Fibroblast of skin of abdomen (primary cell): ENCODE measurements around the gene FMN2.

Experiments
- DNase-seq: peaks from one replicate; pipeline ENCODE4 v3.0.0-alpha.2; 2013

FMN2 gene

DNA sequence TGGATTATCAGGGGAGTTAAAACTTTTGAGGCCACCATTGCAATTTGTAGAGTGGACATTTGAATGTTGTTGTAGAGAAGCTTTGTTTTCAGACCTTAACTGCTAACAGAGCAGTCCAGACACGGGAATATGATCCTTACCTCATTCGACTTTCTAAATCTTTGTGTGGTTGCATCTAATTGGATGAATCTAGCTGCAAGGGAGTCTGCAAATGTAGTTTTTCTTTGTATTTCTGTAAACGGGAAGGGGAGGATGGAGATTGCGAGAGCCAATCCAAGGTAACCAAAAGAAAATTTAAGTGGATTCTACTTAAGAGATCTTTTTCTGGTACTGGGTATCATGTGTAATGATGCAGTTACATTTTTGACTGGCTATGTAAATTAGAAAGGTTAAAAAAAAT is 110.2 kb downstream of the FMN2 start:
- no peak for DNase-seq

DNA sequence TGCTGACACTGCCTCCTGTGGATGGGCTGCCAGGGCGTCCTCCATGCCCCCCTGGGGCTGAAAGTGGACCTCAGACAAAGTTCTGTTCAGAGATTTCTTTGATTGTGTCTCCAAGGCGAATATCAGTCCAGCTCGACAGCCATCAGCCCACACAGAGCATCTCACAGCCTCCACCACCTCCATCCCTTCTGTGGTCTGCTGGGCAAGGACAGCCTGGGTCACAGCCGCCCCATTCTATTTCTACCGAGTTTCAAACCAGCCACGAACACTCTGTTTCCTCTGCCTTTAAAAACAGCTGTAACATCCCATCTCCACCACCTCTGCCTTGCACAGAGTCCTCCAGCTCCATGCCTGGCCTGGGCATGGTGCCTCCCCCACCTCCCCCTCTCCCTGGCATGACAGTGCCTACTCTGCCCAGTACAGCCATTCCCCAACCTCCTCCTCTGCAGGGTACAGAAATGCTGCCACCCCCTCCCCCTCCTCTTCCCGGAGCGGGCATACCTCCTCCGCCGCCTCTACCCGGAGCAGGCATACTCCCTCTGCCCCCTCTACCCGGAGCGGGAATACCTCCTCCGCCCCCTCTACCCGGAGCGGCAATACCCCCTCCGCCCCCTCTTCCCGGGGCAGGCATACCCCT is 115.5 kb downstream of the FMN2 start:
- no peak for DNase-seq

DNA sequence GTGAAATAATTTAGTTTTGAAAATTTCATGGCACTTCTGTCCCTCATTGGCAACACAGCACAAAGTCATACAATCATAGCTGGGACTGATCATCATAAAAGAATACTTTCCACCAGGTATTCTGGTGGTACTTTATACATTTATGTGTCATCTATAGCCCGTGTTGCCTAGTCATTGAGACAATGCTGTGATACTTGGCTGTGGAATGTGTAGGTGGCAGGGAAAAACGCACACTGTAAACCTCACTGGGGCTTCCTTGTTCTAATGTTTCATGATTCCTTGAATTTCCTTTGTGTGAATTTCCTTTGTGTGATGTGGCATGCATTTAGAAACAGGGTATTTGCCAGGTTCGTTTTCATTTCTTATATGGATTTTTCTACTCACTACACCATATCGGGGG is 118.3 kb downstream of the FMN2 start:
- DNase-seq = peak; percentile 42

DNA sequence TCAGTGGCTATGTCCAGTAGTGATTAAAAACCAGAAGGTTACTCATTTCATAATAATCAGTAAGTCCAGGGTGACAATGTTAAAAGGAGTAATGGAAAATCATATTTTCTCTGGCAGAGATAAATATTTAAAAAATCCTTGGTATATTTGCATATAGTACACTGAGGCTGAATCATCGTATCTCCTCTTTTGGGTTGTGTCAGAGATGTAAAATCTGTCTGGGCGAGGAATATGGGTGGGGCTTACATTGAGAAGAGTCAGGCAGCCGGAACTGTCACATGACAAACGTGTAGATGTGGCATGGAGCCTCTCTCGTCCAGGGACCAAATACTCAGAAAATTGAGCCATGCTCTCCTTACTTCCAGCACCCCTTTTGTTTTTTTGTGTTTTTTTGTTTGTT is 120.9 kb downstream of the FMN2 start:
- no peak for DNase-seq

DNA sequence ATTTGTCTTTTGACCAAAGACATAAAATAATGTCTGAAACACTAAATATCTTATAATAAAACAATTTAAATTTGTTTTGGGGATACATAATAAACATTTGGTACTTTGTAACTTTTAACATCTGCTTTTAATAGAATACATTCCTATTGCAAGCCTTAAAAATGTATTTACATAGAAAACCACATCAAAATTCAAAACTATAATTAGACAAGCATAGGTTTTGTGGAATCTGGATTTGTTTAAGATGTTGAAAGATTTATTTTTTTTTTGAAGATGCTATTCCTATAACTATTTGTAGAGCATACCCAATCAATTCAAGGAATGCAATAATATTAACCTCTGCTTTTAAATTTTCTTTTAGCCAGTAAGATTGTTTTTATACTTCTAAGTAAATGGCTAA is 125.7 kb downstream of the FMN2 start:
- peak; percentile 78 for DNase-seq

DNA sequence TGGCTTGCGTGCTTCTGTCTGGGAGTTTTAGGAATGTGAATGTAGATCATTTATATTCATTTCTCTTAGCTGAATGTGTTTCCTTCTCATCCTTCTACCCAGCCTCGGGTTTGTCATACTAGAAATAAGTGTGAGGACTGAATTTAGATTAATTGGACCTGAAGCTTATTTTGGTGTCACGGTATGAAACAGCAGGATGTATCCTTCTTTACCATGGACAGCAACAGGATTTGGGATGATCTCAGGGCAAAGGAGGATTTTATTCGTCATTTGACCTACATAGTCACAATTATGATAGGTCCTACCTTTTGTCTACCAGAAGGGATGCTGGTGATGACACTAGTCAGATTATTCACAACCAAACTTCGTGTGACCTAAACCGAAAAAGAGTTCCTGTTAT is 127.4 kb downstream of the FMN2 start:
- no peak for DNase-seq

DNA sequence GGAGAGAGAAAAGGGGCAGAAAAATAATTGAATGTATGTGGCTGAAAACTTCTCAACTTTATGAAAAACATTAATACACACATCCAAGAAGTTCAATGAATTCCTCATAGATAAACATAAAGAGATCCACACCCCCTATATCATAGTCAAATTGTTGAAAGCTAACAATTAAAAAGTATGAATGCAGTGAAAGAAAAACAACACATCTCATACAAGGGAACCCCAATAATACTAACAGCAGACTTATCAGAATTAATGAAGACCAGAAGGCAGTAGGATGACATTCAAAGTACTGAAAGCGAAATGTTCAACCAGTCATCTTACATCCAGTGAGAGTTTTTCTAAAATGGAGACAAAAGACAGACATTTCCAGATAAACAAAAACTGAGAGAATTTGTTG is 134.4 kb downstream of the FMN2 start:
- no peak for DNase-seq

DNA sequence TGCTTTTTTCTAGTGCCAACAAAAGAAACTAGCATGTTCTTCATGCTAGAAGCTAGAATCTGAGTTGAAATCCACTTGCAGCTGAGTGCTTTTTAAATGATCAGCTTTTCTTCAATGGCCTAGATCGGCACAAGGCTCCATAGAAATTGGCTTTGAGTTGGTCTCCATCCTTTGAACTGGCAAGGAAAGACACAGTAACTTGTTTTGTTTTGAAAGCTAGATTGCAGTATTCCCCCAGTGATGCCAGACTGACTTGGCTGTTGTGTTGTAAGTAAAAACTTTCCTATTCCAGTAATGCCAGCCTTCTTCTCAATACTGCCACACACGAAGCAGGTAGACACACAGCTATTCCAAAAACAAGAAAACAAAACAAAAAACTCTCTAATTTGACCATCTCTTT is 139.1 kb downstream of the FMN2 start:
- DNase-seq = no peak

DNA sequence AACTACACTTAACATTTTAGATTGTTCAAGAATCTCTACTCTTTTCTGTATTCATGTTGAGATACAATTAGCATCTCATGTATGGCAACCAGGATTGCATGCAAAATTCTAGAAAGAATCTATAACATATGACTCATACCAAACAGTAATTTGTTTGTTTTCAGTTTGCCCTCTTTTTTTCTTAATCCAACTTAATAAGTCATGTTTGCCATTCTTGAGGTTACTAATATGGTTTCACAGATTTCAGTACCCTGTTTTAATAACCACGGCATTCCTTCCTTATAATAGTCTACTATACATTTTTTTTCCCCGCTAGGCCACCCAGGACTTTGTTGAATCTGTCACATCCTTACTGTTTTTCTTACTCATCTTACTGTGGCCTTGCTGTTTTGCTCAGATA is 140.8 kb downstream of the FMN2 start:
- peak; percentile 85 for DNase-seq

DNA sequence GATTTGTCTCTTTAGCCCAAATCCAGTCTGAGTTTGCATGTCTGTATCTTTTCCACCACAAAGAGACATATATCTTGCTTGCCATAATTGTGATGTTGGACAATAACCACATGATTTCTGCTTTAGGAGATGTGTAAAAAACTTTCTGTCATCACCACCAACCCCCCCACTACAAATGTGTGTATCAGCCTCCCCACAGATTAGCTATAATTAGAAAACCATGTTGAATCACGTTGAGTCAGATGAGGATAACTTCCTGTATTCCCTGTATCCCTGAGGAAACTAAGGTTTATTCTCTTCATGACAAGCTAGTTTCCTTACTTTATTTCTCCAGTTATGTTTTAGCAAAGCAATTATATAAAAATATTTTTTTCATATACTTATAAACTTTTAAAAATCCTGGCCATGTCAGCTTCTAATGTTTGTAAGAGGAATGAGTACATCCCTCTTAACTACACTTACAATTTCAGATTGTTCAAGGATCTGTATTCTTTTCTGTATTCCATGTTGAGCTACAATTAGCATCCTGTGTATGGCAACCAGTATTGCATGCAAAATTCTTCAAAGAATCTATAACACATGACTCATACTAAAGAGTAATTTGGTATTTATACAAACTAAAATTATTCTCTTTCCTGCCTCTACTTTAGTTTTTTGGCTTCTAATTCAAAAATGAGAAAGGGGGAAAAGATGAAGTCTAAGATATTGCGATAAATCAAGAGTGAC is 143.0 kb downstream of the FMN2 start:
- DNase-seq = peak; percentile 95

DNA sequence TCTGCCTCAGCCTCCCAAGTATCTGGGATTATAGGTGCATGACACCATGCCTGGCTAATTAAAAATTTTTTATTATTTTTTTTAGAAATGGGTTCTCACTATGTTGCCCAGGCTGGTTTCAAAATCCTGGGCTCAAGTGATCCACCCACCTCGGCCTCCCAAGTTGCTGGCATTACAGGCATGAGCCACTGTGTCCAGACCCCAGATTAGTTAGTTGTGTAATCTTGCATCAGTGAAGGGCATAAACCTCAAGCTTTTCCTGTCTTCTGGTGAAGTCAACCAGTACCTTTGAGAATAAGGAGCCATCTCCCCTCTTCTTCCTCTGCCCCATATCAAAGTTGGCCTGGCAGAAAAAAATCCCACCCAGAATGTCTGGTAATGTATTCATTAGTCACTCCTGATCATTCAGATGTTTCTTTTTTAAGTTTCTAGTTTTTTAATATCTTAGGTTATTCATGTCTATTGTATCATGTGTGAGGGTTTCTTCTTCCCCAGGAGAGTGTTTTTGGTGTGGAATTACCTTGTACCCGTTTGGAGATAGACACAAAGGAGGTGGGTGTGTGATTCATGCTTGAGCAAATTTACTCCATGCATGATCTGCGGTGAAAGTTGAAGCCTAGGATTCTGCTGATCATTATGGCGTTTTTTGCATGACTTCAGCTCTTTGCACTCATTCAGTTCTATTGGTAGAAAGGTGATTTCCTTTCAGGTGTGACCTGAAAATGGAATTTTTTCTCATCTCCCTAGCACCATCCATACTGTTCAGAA is 144.0 kb downstream of the FMN2 start:
- DNase-seq = peak; percentile 55

DNA sequence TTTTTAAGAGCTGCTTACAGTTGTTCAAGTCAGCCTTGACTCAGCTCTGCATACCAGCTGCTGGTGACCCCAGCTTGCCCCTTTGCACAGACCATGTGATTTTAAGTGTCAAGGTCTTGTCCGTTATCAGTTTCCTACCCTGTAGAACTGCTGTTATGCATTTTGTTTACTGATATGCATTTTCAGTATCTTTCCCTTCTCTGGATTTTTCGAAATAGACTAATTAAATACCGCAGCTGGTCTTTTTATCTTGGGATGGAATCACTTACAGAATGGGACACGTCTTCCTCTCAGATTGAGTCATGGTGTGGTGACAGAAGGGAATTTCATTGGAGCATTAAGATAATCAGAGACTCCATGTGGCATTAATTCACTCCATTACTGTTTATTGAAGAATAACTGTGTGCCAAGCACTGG is 145.6 kb downstream of the FMN2 start:
- DNase-seq = peak; percentile 67

DNA sequence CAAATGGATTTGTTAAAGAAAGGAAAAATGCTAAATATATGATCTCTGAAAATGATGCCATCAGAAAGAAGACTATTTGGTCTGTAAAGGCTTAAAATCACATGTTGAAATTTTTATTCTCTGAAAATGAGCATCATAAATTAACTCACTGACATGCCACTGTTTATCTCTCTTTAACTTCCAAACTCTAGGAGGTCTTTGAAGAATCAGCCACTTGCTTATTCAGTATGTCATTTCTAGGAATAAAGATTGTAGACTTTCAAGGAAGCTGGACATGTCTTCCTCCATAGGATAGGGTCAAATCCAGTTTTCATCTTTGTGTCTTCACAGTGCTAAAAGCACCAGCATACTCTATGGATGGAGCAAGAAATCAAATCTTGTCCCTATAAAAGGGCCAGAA is 147.6 kb downstream of the FMN2 start:
- DNase-seq = no peak

DNA sequence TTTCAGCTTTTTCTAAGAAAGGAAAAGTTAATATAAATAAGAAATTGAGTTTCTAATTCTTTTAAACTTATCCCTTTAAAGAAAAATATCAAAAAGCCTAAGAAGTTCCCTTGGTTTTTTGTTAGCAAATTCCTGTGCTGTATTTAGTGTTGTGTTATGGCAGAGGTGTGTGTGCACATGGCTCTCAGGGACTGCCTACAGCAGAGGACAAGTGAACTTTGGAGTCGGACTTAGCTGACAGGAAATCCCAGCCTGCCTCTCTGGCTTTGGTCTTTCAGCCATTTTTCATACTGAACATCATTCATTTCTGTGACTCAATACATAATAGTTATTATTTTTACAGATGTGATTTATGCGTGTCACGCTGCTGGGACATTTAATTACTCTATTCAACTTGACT is 149.6 kb downstream of the FMN2 start:
- DNase-seq = no peak

DNA sequence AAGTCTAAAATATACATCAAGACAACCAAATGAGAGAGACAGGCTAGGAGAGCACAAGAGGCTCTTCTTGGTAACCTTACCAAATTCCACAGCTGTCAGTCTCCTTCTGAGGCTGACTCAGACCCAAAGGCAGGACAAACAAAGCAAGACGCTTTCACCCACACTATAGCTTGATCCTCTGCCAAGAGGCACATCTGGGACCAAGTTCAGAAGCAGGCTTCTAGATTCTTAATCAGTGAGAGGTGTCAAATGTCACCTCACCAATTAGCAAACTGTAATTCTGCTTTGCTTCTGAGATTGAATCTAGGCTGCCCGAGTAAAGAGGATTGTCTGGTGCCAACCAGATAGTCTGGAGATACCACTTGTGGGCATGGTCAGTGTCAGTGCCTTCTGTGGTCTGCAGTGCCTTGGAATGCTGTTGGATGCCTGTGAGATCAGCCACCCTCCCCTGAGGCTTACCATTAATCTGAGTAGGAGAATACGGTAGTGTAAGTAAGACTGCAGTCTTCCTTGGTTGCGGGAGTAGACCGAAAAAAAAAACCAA is 151.0 kb downstream of the FMN2 start:
- peak; percentile 92 for DNase-seq

DNA sequence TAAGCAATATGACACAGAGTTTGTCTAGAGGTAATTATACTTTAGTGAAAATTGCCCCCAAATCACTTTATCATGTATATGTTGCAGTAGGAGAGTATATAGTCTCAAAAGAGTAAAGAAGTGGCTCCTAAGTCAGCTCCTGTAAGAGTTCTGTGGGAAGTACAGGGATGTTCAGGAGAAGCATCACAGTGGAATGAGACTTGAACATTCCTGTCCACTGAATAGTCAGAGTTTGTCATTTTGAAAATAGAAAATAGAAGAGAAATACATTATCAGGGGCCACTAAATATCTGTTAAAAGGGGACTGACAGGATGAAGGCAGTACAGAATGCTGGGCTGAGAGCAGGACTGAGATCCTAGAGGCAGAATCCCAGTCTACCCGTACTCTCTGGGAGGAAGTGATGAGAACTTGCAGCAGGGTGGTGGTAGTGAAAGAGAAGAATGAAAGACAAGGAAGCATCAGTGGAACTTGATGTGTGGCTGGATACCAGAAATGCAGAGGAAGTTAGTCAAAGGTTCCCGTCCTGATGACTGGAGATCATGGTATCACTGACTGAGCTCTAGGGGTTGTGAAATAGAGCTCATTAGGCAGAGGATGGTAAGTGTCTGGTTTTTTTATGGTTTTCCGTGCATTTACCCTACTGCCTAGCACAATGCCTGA is 153.4 kb downstream of the FMN2 start:
- peak; percentile 93 for DNase-seq

DNA sequence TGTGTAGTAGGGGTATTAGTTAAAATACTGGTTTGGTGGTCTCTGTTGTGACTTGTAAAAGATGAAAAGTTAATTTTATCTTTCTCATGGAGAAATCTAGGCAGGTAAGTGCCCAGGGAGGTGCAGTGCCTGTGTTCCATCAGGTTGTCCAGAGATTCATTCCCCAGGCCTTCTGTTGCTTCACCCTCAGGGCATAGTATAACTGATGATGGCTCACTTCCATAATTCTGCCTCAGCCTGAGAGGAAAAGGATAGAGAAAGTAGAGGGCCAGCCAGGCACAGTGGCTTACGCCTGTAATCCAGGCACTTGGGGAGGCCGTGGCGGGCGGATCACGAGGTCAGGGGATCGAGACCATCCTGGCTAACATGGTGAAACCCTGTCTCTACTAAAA is 153.9 kb downstream of the FMN2 start:
- no peak for DNase-seq

DNA sequence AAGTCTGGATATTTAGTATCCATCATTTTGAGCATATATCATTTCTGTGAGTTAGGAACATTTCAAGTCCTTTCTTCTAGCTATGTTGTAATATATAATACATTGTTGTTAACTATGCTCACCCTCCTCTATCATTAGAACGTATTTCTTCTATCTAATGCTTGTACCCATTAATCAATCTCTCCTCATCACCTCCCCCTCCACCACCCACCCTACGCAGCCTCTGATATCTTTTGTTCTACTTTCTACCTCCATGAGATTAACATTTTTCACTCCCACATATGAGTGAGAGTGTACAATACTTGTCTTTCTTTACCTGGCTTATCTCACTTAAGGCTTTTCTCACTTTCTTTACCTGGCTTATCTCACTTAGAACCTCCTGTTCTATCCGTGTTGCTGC is 156.2 kb downstream of the FMN2 start:
- no peak for DNase-seq

DNA sequence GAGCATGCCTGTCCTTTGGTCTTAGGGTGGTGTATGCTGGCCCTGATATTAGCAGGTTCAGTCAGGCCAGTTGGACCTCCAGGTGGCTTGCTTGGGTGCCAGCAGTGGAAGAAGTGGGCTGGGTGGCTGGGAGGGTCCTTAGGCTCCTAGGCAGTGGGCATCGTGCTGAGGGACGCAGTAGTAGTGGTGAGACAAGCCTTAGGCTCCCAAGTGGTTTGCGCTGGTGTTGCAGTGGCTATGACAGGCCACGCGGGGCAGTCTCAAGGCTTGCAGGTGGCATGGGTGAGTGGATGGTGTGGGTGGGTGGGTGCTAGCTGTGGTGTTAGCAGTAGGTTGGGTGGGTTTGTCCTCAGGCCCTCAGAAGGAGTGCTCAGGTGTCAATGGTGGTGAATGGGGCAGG is 162.3 kb downstream of the FMN2 start:
- no peak for DNase-seq

DNA sequence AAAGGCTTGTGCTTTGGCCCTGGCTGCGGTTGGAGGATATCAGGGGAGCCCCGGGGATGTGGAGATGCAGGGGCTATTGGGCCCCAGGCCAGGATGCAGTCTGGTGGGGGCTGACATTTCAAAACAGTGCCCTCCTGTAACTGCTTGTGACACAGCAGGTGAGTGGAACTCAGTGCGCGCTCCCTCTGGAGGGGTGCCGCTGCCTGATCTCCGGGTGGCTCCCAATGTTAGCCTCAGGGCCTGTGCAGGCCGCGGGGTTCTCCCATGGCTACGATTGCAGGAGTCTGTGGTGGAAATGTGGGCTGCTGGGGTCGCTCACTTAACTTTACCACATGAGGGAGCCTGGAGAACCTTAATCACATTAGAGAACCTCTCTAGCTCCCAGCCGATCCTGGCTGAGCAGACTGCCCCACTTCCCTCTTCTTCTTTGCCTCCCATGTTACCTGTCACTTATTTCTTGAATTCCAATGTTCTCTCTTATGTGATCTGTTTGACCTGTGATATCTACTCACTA is 163.2 kb downstream of the FMN2 start:
- no peak for DNase-seq

DNA sequence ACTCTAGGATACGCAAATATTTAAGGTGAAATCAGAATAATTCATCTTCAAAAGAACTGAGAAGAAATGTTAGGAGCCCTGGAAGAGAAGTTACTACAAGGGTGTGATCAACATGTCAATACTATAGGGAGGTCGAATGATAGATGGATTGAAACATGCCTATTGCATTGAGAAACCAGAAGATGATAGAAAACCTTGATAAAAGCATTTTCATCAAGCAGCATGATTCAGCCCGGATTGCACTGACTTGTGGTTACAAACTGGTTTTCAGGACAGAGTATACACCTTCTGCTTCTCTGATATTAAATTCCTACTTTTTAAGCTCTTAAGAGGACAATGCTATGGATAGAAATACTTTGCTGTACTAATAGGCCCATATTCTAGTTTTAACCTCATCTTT is 164.2 kb downstream of the FMN2 start:
- peak; percentile 44 for DNase-seq

DNA sequence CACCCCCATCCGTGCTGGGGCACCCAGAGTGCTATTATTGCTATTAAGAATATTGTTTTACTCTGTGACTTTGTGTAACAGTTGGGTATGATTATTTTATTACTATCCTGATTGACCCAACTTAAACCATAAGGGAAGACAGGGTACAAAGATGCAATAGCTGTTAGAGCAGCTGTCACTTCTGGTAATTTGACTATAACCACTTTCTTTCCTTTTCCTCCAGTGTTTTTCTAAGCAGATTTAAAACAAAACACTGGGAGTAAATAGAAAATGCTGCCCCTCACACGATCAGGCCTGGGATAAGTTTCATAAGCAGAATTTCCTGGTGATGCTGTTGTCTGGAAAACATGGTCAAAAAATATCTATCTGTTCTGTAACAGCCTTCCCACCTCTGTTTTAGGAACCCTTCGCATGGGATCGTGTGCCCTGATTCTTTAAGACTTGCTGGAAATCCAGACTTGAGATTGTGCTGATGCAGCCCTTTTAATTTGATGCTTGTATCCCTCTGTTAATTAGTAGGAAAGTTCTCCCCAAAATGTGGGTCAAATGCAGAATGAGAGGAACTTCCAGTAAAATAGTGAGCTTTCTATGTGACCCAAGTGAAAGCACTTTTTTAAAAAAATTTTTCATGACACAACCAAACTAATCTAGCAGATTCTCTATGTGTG is 165.3 kb downstream of the FMN2 start:
- DNase-seq = no peak
